ENCODE results near the gene UBL4A.

Gene UBL4A

DNA sequence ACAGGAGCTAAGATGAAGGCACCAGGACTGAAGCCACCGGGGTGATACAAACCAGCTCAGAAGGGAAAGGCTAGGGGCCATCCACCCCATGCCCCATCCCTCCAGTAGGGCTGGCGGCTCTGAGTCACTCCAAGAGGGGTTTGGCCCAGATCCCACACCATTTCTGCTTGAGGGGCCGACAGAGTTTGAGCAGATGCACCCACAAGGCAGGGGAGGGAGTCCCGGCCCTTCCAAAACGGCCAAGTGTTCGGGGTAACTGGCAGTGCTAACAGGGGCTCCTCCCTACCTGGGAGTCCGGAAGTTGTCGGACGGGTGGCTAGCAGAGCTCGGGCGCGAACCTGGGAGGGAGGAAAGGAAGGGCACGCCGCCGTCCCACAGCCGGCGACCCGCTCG lies 3.6 kb upstream of the UBL4A start:
- Histone ChIP-seq H3K4me1 (ENCODE audit: control insufficient read depth, insufficient read depth, low read length, poor library complexity, severe bottlenecking) (no peaks in the 10 kb centered on the region), H3K36me3 (ENCODE audit: control insufficient read depth, insufficient read depth, low read length) (peaks cover 17% of the 10 kb centered on the region), H3K27ac (ENCODE audit: low read depth, low read length, severe bottlenecking) (no peak overlapping the region), H3K4me3 (ENCODE audit: extremely low read depth, insufficient read depth, low read length, poor library complexity, severe bottlenecking) (peak overlapping the region; percentile 47), H3K9me3 (ENCODE audit: control insufficient read depth, low read length) (no peaks in the 10 kb centered on the region)
- 5 to 40% methylated on average over 2 to 8 of the region's 19 CpGs for WGBS, 2 experiments (ENCODE audit: insufficient coverage in 2 of 2)

DNA sequence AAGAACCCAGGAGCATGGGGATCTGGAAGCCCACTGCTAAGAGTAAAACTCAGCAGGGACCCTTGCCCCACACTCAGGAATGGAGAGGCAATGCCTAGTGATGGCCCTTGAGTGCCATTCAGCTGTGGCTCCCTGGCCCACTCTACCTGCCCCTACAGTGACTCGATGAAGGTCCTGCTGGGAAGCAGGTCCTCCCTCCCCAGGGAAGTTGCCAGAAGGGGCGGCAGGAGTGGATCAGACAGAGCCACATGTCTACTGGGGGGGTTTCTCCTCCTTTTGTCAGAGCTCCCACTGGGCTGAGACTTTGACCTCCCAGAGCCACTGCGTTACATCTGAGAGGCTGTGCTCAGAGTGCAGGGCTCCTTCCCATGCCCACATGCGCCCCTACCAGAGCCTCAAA lies 2.8 kb upstream of the UBL4A start:
- 100% methylated on average over 1 to 2 of the region's 4 CpGs for WGBS, 2 experiments (ENCODE audit: insufficient coverage in 2 of 2)
- H3K4me1 ChIP-seq (ENCODE audit: control insufficient read depth, insufficient read depth, low read length, poor library complexity, severe bottlenecking) = no peaks in the 10 kb centered on the region
- H3K27ac ChIP-seq (ENCODE audit: low read depth, low read length, severe bottlenecking) = no peak overlapping the region
- H3K36me3 ChIP-seq (ENCODE audit: control insufficient read depth, insufficient read depth, low read length) = peaks cover 25% of the 10 kb centered on the region
- no peaks in the 10 kb centered on the region for H3K9me3 ChIP-seq (ENCODE audit: control insufficient read depth, low read length)
- H3K4me3 ChIP-seq (ENCODE audit: extremely low read depth, insufficient read depth, low read length, poor library complexity, severe bottlenecking) = no peak overlapping the region

DNA sequence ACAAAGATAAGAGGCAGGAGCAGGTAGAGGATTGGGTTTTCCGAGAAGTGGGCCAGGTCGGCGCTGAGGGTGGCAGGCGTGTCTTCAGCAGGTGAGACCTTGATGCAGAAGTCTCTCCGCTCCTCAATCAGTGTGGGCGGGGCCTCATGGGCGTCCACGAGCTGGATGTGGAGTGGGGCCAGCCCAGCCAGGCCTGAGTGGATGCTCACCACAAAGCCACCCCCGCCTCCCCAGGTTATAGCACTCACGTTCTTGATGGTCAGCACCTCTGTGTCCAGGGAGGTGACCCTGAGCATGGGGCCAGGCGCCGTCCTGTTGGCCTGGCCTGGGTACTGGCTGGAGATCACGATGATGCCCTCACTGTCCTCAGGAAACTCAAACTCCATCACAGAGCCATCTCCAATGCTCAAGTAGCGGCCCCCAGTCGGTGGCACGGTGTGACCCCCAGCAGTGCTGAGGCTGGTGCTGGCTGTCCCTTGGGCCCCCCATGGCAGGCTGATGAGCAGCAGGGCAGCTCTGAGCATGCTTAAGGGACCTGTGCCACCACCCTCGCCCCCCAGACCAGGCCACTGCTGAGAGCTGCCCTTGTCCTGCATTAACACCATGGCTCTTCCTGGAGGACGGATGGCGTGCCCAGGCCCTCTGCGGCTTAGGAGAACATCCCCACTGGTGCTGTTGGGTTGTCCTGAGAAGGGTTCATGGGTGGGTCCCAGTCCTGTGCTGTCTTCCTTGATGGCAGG lies 2.1 kb upstream of the UBL4A start:
- no peak overlapping the region for H3K27ac ChIP-seq (ENCODE audit: low read depth, low read length, severe bottlenecking)
- H3K9me3 ChIP-seq (ENCODE audit: control insufficient read depth, low read length) = no peaks in the 10 kb centered on the region
- no peaks in the 10 kb centered on the region for H3K4me1 ChIP-seq (ENCODE audit: control insufficient read depth, insufficient read depth, low read length, poor library complexity, severe bottlenecking)
- WGBS, 2 experiments (ENCODE audit: insufficient coverage in 2 of 2) = 91 to 100% methylated on average over 3 to 10 of the region's 20 CpGs
- H3K36me3 ChIP-seq (ENCODE audit: control insufficient read depth, insufficient read depth, low read length) = peaks cover 31% of the 10 kb centered on the region
- H3K4me3 ChIP-seq (ENCODE audit: extremely low read depth, insufficient read depth, low read length, poor library complexity, severe bottlenecking) = no peak overlapping the region

DNA sequence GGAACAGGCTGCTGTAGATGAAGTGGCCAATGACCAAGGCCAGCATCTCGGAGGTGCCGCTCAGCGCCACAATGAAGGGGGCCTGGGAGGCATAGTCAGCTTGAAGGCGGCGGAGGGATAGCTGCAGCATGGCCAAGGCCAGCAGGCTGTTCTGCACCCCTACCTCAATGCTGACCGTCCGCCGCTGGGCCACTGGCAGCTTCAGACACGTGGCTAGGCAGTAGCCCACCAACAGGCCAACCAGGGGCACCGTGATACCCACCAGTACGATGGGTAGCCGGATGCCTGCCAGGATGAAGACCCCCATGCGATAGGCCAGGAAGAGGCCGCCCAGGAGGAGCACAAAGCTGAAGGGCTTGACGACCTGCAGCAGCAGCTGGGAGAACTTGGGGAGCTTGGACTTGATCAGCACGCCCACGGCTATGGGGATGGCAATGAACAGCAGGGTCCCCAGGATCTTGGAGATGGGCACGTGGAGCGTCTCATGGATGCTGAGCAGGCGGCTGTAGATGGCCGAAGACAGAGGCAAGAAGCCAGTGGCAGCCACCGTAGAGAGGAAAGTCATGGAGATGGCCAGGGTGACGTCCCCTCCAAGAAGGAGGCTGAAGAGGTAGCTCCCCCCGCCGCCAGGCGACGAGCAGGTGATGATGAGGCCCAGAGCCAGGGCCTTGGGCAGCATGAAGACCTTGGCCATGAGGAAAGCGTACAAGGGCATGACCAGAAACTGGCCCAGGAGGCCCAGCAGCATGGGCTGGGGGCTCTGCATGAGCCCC lies 1.3 kb upstream of the UBL4A start:
- peaks cover 31% of the 10 kb centered on the region for H3K36me3 ChIP-seq (ENCODE audit: control insufficient read depth, insufficient read depth, low read length)
- whole genome bisulfite sequencing, 2 experiments (ENCODE audit: insufficient coverage in 2 of 2) = 93 to 96% methylated on average over 13 to 23 of the region's 28 CpGs
- H3K27ac ChIP-seq (ENCODE audit: low read depth, low read length, severe bottlenecking) = no peak overlapping the region
- H3K4me3 ChIP-seq (ENCODE audit: extremely low read depth, insufficient read depth, low read length, poor library complexity, severe bottlenecking) = no peak overlapping the region
- no peaks in the 10 kb centered on the region for H3K9me3 ChIP-seq (ENCODE audit: control insufficient read depth, low read length)
- no peaks in the 10 kb centered on the region for H3K4me1 ChIP-seq (ENCODE audit: control insufficient read depth, insufficient read depth, low read length, poor library complexity, severe bottlenecking)

DNA sequence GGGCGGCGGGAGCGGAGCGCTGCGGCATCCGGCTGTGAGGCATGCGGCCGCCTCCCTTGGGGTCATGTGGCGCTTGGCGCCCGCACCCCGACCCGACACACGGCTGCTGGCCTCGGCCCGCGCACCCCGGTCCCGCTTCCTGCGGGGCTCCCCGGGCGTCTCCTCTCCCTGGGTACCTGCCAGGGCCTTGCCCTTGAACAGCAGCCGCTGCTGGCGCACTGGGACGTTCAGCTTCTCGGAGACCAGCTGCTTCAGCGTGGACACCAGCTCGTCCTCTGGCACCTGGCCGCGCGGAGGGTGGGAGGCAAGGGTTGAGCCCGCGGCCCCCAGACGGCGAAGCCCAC lies 391 bp downstream of the UBL4A start:
- WGBS, 2 experiments (ENCODE audit: insufficient coverage in 2 of 2) = 0 to 2% methylated on average over 6 to 8 of the region's 35 CpGs
- H3K27ac ChIP-seq (ENCODE audit: low read depth, low read length, severe bottlenecking) = no peak overlapping the region

DNA sequence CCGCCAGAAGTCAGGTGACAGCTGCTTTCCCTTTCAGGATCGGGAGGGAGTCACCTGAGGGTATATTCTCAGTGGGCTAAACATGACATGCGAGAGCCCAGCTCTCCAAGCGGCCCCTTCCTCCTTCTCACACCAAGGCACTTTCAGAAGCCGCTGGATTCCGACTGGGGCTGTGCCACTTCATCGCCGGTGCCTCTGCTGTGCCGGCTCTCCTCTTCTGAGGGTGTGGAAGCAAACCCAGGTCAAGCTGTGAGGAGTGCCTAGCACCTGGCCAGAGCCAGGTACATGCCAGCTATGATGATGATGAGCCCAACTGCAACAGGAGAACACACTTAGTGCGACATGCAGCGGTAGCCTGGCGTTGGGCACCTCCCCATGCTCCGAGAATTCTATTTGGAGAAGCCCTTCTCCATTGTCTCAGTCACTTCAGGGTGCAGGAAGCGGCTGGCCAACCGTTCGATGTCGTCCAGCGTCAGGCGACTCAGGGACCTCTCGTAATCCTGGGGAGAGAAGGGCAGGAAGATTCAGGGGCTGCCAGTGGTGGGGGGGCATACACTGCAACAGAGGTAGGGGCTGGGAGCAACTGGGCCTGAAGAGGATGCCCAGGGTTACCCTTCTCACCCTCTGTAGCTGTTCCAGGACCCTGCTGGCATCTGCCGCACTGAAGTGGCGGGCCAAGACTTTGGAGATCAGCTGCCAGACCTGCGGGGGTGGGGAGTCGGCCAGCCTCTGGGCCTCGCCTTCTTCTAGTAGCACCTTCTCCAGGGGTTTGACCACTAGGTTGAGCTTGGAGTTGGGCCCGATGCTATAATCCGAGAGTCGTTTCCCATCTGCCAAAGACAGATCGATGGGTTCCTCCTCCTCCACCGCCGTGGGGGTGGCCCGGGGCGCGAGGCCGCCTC lies 1.0 kb downstream of the UBL4A start:
- Histone ChIP-seq H3K4me1 (ENCODE audit: control insufficient read depth, insufficient read depth, low read length, poor library complexity, severe bottlenecking) (no peaks in the 10 kb centered on the region), H3K27ac (ENCODE audit: low read depth, low read length, severe bottlenecking) (no peak overlapping the region), H3K4me3 (ENCODE audit: extremely low read depth, insufficient read depth, low read length, poor library complexity, severe bottlenecking) (peak overlapping the region; percentile 46), H3K9me3 (ENCODE audit: control insufficient read depth, low read length) (no peaks in the 10 kb centered on the region), H3K36me3 (ENCODE audit: control insufficient read depth, insufficient read depth, low read length) (peaks cover 31% of the 10 kb centered on the region)
- WGBS, 2 experiments (ENCODE audit: insufficient coverage in 2 of 2) = 64 to 79% methylated on average over 11 to 15 of the region's 35 CpGs

More for the DNA sequence above, 391 bp downstream of the UBL4A start:
- peak overlapping the region; percentile 46 for H3K4me3 ChIP-seq (ENCODE audit: extremely low read depth, insufficient read depth, low read length, poor library complexity, severe bottlenecking)
- H3K4me1 ChIP-seq (ENCODE audit: control insufficient read depth, insufficient read depth, low read length, poor library complexity, severe bottlenecking) = no peaks in the 10 kb centered on the region
- peaks cover 31% of the 10 kb centered on the region for H3K36me3 ChIP-seq (ENCODE audit: control insufficient read depth, insufficient read depth, low read length)
- no peaks in the 10 kb centered on the region for H3K9me3 ChIP-seq (ENCODE audit: control insufficient read depth, low read length)

DNA sequence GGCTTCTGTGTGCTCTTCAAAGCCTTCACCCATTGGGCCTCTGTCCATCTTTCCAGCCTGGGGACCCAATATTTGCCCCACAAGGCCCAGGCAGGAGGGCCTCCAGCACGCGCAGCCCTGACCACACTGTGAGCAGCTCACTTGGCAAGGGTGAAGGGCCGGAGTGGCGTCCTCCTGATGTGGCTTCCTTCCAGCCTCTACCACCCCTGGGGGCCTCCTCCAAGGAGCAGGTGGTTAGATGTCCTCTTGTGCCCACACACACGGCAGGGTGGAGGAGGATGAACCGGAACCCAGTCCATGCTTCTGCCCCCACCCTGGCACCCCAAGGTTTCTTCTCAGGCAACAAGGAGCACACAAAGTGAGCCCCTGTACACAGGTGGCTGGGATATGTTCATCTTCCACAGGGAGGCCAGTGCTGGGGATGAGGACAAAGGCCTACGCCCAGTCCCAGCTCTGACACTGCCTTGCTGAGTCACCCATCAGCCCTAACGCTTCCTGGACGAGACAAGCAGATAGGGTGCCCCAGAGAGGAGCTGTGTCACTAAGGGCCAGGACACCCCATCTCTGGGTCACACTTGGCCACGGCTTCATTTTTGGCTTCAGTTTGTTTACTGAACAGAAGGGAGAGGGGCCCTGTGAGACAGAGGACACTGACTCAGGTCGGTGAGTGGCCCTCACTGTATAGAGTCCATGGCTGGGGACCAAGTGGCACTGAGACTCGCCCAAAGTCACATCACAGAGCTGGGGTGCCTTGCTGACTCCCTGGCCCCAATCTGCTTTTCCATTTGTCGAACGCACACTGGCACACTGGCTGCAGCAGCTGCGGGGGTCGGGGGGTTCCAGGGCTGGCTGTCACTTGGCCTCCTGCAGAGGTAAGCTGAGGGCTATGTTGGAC lies 1.9 kb downstream of the UBL4A start:
- Histone ChIP-seq H3K36me3 (ENCODE audit: control insufficient read depth, insufficient read depth, low read length) (peaks cover 31% of the 10 kb centered on the region), H3K4me1 (ENCODE audit: control insufficient read depth, insufficient read depth, low read length, poor library complexity, severe bottlenecking) (no peaks in the 10 kb centered on the region), H3K27ac (ENCODE audit: low read depth, low read length, severe bottlenecking) (no peak overlapping the region), H3K9me3 (ENCODE audit: control insufficient read depth, low read length) (no peaks in the 10 kb centered on the region), H3K4me3 (ENCODE audit: extremely low read depth, insufficient read depth, low read length, poor library complexity, severe bottlenecking) (no peak overlapping the region)
- 87 to 91% methylated on average over 5 to 9 of the region's 16 CpGs for WGBS, 2 experiments (ENCODE audit: insufficient coverage in 2 of 2)

DNA sequence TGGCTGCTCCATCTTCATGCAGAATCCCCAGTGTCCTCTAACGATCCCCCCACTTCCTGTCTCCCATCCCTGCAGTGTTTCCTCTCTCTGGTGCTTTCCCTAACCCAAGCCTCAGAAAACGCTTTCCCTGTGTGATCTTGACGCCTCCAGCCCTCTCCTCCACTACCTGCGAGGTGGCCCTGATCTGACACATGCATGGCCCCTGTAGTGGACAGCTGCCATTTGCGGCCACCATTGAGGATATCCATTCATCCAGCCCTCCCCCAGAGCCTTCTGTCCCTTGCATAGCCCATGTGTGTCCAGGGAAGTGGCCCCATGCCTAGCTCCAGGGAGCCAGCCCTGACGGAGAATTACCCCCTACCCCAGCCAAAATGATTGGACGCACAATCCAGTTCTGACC lies 3.1 kb downstream of the UBL4A start:
- no peak overlapping the region for H3K27ac ChIP-seq (ENCODE audit: low read depth, low read length, severe bottlenecking)
- H3K36me3 ChIP-seq (ENCODE audit: control insufficient read depth, insufficient read depth, low read length) = peaks cover 30% of the 10 kb centered on the region
- no peaks in the 10 kb centered on the region for H3K4me1 ChIP-seq (ENCODE audit: control insufficient read depth, insufficient read depth, low read length, poor library complexity, severe bottlenecking)
- WGBS, 2 experiments (ENCODE audit: insufficient coverage in 2 of 2) = 83% methylated on average over 1 of the region's 7 CpGs
- H3K9me3 ChIP-seq (ENCODE audit: control insufficient read depth, low read length) = no peaks in the 10 kb centered on the region
- H3K4me3 ChIP-seq (ENCODE audit: extremely low read depth, insufficient read depth, low read length, poor library complexity, severe bottlenecking) = no peak overlapping the region

DNA sequence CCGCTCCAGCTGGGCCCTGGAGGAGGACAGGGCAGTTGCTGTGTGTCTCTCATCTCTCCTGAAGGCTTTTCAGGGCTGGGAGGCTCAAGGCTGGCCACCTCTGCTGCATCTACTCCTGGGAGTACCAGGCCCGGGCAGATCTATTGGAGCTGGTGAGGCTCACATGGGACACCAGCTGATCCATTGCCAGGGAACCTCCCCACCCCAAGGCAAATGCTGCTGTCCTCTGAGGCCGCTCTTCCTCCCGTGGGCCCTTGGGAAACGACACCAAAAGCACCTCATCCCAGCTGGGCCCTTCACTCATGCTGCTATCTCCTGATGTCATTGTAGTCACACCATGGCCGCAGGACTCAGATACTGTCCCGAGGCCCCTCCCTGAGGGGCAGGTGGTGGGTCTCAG lies 3.6 kb downstream of the UBL4A start:
- H3K27ac ChIP-seq (ENCODE audit: low read depth, low read length, severe bottlenecking) = no peak overlapping the region
- 87 to 100% methylated on average over 4 of the region's 7 CpGs for WGBS, 2 experiments (ENCODE audit: insufficient coverage in 2 of 2)
- no peaks in the 10 kb centered on the region for H3K4me1 ChIP-seq (ENCODE audit: control insufficient read depth, insufficient read depth, low read length, poor library complexity, severe bottlenecking)
- H3K9me3 ChIP-seq (ENCODE audit: control insufficient read depth, low read length) = no peaks in the 10 kb centered on the region
- peaks cover 25% of the 10 kb centered on the region for H3K36me3 ChIP-seq (ENCODE audit: control insufficient read depth, insufficient read depth, low read length)
- H3K4me3 ChIP-seq (ENCODE audit: extremely low read depth, insufficient read depth, low read length, poor library complexity, severe bottlenecking) = no peak overlapping the region
